Heart left ventricle (tissue), 16 donors: ENCODE measurements around the gene TLE2. TPM values are rescaled to one million over a fixed set of nuclear protein-coding genes. Genes with fewer than 3 reads are reported as not detected.

Experiments used
- ATAC-seq, 4 donors: fragments of 200-7000 bp; cut with Tn5 transposase; one replicate each; pipeline ENCODE4 v1.9.1; 2020 to 2022; ENCODE audit warnings: moderate library complexity in 4 of 4, mild to moderate bottlenecking in 3 of 4, moderate number of reproducible peaks in 1 of 4
- DNase-seq, 5 donors: peaks; one replicate each; pipeline ENCODE4 v3.0.0-alpha.2; 2020
- H3K27ac ChIP-seq, 12 donors: fragments of 200-600 bp; sonication (generic) in 4 of 12; one replicate each; pipeline versions ENCODE4 v1.5.0 to v1.8.0; 2016 to 2022; ENCODE audit warnings: mild to moderate bottlenecking in 2 of 12
- H3K27me3 ChIP-seq, 9 donors: fragments of 200-600 bp; sonication (generic) in 2 of 9; one replicate each; pipeline versions ENCODE4 v1.5.1 to v1.8.0; 2016 to 2022; ENCODE audit warnings: mild to moderate bottlenecking in 3 of 9
- H3K36me3 ChIP-seq, 9 donors: fragments of 200-600 bp; sonication (generic) in 2 of 9; one replicate each; pipeline versions ENCODE4 v1.5.0 to v1.8.0; 2018 to 2022; ENCODE audit warnings: mild to moderate bottlenecking in 2 of 9
- H3K4me1 ChIP-seq, 12 donors: fragments of 200-600 bp; sonication (generic) in 4 of 12; one replicate each; pipeline versions ENCODE4 v1.5.0 to v1.8.0; 2016 to 2022; ENCODE audit warnings: mild to moderate bottlenecking in 3 of 12
- H3K4me3 ChIP-seq, 12 donors: fragments of 200-600 bp; sonication (generic) in 4 of 12; one replicate each; pipeline versions ENCODE4 v1.5.0 to v1.8.0; 2017 to 2022; ENCODE audit warnings: mild to moderate bottlenecking in 9 of 12, moderate library complexity in 4 of 12
- H3K9me3 ChIP-seq, 12 donors: fragments of 200-600 bp; sonication (generic) in 4 of 12; one replicate each; pipeline versions ENCODE4 v1.5.0 to v1.8.0; 2016 to 2022; ENCODE audit warnings: mild to moderate bottlenecking in 1 of 12
- POLR2A ChIP-seq, 2 donors: fragments of 450-650 bp; IDR thresholded peaks; one replicate each; pipeline ENCODE4 v1.6.1; 2017; ENCODE audit warnings: antibody characterized with exemption in 2 of 2, mild to moderate bottlenecking in 2 of 2, moderate library complexity in 2 of 2
- WGBS, 4 donors: extraction: QIAGEN DNeasy Blood & Tissue Kit in 2 of 4; methylation state at CpG; one replicate each; pipeline versions ENCODE4 v1.1.5 to v1.1.7; 2013 to 2018; 5-methylcytosine and 5-hydroxymethylcytosine counted together
- intact Hi-C, 10 donors: fragments of 100-400 bp; cut with DNase I; formaldehyde crosslinking; loops; one replicate each; pipeline versions ENCODE4 v1.11.1 to v1.14.2; 2022
- polyA plus RNA-seq, 2 donors: library from polyadenylated mRNA; stranded (reverse); fragments of 200-250 nt; gene quantifications; one replicate each; pipeline ENCODE4 v1.2.3, GENCODE V29; 2013
- total RNA-seq, 9 donors: library from RNA; depleted of rRNA in 2 of 9; stranded (reverse); fragments of >200 nt in 2 of 9; fragmentation: NEBNext Ultra II Directional in 3 of 9; extraction: Animal tissue kit (Norgen Biotek cat#: 25700) in 3 of 9; gene quantifications; one replicate each; pipeline versions ENCODE4 v1.1.0 to v1.2.4, GENCODE V29; 2016 to 2023
- TF ChIP-seq, protein P1 (sequence below), 12 donors: fragments of 200-600 bp; sonication (generic) in 4 of 12; IDR thresholded peaks; one replicate each; pipeline versions ENCODE4 v1.5.0 to v1.8.0; 2018 to 2022; ENCODE audit warnings: antibody characterized with exemption in 12 of 12, mild to moderate bottlenecking in 5 of 12
- donor health status: ischemic (EF 13 %, LVEDD 7.1; RV severe dilation, severe dysfunction).
- donor health status: healthy with polysubstance abuse.
- donor health status: DM: no; HTN: yes; CAD: no.
- donor health status: DM: no; HTN: no; CAD: no.
- donor health status: ischemic (EF 25% LVEDD 6.9; RV normal size, moderate dysfunction).
- donor health status: ischemic (EF 25% LVEDD 5.7; RV mildly dilated, moderate dysfunction).
- donor health status: healthy.
- donor health status: DM: yes; HTN: yes; CAD: no.
- donor health status: ischemic (EF 35%, LVEDD 5.7; RV mildly dilated, moderate dysfunction).
- donor health status: nonischemic (EF 11% LVEDD 7.7; RV severe dilation, severe dysfunction).
- donor health status: DM: yes; HTN: yes; CAD: no.
- donor health status: PGD.
- donor health status: ischemic (EF 29% LVEDD 5.4; RV normal size, mild dysfunction).
- donor health status: nonischemic (EF 23%, LVEDD 6.1; RV moderate dilation, normal function).

TLE2 gene
- total and polyA plus RNA-seq, 11 donors: 34.6 to 75.1 (median 40.5) TPM

DNA sequence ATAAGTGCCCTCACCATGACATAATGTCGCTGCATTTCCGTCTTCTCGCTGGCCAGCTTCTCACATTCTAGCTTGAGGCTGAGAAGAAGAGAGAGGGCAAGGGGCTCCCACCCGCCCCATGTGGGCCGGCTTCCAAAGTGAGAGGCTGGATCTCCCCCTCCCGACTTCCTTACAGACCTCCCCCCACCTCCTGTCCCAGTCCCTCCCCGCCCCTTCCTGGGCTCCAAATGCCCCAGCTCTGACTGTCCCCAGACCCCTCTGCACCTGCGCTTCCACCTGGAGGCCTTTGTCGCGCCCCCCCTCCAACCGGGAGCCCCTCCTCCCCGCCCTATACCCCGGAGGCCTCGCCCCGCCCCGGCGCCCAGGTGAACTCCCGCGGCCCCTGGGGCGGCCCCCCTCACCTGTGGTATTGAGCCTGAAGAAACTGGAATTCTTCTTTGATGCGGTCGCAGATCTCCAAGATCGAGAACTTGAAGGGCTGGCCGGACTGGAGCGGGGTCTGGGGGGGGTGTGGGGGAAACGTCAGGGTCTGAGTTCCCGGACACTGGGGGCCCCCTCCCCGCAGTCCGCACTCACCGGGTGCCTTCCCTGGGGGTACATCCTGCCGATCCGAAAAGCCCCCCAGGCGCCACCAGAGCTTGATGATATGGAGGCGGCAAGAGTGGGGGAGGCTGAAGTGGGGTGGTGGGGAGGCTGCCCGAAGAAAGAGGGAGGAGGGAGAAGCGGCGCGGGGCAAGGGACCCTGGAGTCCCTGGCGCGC lies 595 bp downstream of the TLE2 start:
- TF ChIP-seq, protein P1, sequence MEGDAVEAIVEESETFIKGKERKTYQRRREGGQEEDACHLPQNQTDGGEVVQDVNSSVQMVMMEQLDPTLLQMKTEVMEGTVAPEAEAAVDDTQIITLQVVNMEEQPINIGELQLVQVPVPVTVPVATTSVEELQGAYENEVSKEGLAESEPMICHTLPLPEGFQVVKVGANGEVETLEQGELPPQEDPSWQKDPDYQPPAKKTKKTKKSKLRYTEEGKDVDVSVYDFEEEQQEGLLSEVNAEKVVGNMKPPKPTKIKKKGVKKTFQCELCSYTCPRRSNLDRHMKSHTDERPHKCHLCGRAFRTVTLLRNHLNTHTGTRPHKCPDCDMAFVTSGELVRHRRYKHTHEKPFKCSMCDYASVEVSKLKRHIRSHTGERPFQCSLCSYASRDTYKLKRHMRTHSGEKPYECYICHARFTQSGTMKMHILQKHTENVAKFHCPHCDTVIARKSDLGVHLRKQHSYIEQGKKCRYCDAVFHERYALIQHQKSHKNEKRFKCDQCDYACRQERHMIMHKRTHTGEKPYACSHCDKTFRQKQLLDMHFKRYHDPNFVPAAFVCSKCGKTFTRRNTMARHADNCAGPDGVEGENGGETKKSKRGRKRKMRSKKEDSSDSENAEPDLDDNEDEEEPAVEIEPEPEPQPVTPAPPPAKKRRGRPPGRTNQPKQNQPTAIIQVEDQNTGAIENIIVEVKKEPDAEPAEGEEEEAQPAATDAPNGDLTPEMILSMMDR (IDR thresholded peaks at IDR 0.05): no peak
- no peak for TF ChIP-seq POLR2A (IDR thresholded peaks at IDR 0.05)
- 7 to 24% (median 8%) methylated on average over 18 to 40 of the region's 40 CpGs for WGBS, 4 donors
- DNase-seq: peak in 1 of 5 donors; percentile 41
- Histone ChIP-seq H3K27ac (peak overlapping the region in 10 of 12 donors; percentile 15 to 81 (median 62)), H3K27me3 (peaks cover 0 to 29% (median 0%) of the 10 kb centered on the region in 9 donors), H3K9me3 (no peaks in the 10 kb centered on the region), H3K4me1 (peaks cover 0 to 17% (median 5%) of the 10 kb centered on the region in 12 donors), H3K4me3 (peak overlapping the region; percentile 56 to 90 (median 72)), H3K36me3 (peaks cover 0 to 5% (median 0%) of the 10 kb centered on the region in 9 donors)
- intact Hi-C loops: loop anchor here in 3 of 10 donors (5.0 kb wide), 3 partner anchors 41 to 61 kb away; no protein-coding TSS in a partner anchor
- peak in 3 of 4 donors; percentile 8 to 16 (median 13) for ATAC-seq

DNA sequence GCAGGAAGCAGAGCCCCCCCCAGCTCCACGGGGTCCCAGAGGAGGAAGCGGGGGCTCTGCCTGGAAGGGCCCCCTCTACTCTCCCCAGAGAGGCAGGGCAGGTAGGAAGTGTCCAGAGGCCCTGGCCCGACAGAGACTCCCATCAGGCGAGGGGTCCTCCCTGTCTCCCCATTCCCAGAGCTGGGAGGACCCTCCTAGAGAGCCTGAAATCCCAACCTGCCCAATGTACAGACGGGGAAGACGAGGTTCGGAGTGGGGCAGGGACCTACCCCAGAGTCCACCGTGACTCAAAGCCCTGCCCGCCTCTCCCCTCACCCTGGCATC lies 1.1 kb downstream of the TLE2 start:
- TF ChIP-seq, protein P1 (IDR thresholded peaks at IDR 0.05): no peak
- TF ChIP-seq POLR2A (IDR thresholded peaks at IDR 0.05): no peak
- intact Hi-C loops: loop anchor here in 3 of 10 donors (5.0 kb wide), 3 partner anchors 41 to 61 kb away; no protein-coding TSS in a partner anchor
- Histone ChIP-seq H3K9me3 (no peaks in the 10 kb centered on the region), H3K36me3 (peaks cover 0 to 5% (median 0%) of the 10 kb centered on the region in 9 donors), H3K4me1 (peaks cover 0 to 17% (median 5%) of the 10 kb centered on the region in 12 donors), H3K27me3 (peaks cover 0 to 29% (median 0%) of the 10 kb centered on the region in 9 donors), H3K4me3 (peak overlapping the region in 9 of 12 donors; percentile 63 to 90 (median 73)), H3K27ac (peak overlapping the region in 3 of 12 donors; percentile 73 to 81 (median 77))
- WGBS, 4 donors: 60 to 76% (median 69%) methylated on average over 5 to 9 of the region's 9 CpGs
- no peak for DNase-seq
- ATAC-seq: peak in 2 of 4 donors; percentile 20 to 29

DNA sequence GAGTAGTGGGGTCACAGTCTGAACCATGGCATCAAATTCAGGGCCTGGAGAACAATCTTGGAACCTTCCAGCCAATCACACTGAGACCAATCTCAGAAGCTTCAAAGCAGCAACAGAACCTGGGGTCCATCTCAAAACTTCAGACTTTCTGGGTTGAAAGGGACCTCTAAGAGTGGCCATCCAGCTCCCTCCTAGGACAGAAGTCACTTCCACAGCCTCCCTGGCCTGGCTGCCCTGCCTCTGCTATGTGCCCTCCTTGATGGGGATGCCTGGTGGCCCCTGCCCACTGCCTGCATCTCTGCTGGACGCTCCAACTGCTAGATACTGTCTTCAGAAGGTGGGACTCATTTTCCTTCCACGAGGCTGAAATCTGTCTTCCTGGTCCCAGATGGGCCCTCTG lies 1.8 kb downstream of the TLE2 start:
- DNase-seq (no peak), ATAC-seq (no peak)
- intact Hi-C loops: loop anchor here in 3 of 10 donors (5.0 kb wide), 3 partner anchors 40 to 60 kb away; no protein-coding TSS in a partner anchor
- no peaks in the 10 kb centered on the region for H3K9me3 ChIP-seq
- 75 to 89% (median 88%) methylated on average over 2 of the region's 2 CpGs for WGBS, 4 donors
- H3K4me3 ChIP-seq: no peak overlapping the region
- H3K4me1 ChIP-seq: peaks cover 0 to 17% (median 5%) of the 10 kb centered on the region in 12 donors
- peaks cover 0 to 29% (median 0%) of the 10 kb centered on the region in 9 donors for H3K27me3 ChIP-seq
- H3K36me3 ChIP-seq: peaks cover 0 to 5% (median 0%) of the 10 kb centered on the region in 9 donors
- no peak overlapping the region for H3K27ac ChIP-seq
- no peak for TF ChIP-seq POLR2A (IDR thresholded peaks at IDR 0.05)
- TF ChIP-seq, protein P1 (IDR thresholded peaks at IDR 0.05): no peak

DNA sequence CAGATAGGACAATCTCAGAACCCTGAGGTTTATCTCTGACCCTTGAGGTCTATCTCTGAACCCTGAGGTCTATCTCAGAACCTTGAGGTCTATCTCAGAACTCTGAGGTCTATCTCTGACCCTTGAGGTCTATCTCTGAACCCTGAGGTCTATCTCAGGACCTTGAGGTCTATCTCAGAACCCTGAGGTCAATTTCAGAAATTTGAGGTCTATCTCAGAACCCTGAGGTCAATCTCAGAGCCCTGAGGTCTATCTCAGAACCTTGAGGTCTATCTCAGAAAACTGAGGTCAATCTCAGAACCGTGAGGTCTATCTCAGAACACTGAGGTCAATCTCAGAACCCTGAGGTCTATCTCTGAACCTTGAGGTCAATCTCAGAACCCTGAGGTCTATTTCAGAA lies 2.3 kb downstream of the TLE2 start:
- H3K27me3 ChIP-seq: peaks cover 0 to 29% (median 0%) of the 10 kb centered on the region in 9 donors
- intact Hi-C loops: loop anchor here in 3 of 10 donors (5.0 kb wide), 3 partner anchors 39 to 59 kb away; no protein-coding TSS in a partner anchor
- DNase-seq: no peak
- no peak overlapping the region for H3K4me3 ChIP-seq
- peaks cover 0 to 17% (median 5%) of the 10 kb centered on the region in 12 donors for H3K4me1 ChIP-seq
- H3K9me3 ChIP-seq: no peaks in the 10 kb centered on the region
- no peak overlapping the region for H3K27ac ChIP-seq
- TF ChIP-seq, protein P1 (IDR thresholded peaks at IDR 0.05): no peak
- no peak for TF ChIP-seq POLR2A (IDR thresholded peaks at IDR 0.05)
- H3K36me3 ChIP-seq: peaks cover 0 to 5% (median 0%) of the 10 kb centered on the region in 9 donors
- ATAC-seq: no peak
- 97 to 100% (median 98%) methylated on average over 1 of the region's 1 CpG for WGBS, 4 donors
